ENCODE results near the gene NAA15.

The NAA15 gene

DNA sequence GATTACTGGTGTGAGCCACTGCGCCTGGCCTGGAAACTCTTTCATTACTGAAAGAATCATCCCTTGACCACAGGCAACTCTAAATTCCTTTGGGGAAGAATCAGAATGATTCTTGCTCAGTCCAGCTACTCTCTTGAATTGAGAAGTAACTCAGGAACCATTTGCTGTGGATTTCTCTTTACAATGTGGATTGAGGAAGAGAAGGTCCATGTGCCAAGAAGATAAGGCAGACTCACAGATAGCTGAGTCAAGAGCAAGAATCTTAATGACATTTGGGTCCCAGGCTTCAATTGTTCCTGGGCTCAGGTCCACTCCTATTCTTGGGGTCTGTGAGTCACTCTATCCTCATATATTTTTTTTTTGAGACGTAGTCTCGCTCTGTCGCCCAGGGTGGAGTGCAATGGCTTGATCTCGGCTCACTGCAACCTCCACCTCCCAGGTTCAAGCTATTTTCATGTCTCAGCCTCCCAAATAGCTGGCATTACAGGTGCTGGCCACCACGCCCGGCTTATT lies 15.1 kb upstream of the NAA15 start:
- Histone ChIP-seq H3K4me1 (ENCODE audit: insufficient read depth, low read length, severe bottlenecking) (no peaks in the 10 kb centered on the region), H3K27ac (ENCODE audit: low read depth, low read length, poor library complexity, severe bottlenecking) (no peak overlapping the region), H3K4me2 (ENCODE audit: low read length) (no peak overlapping the region), H3K27me3 (ENCODE audit: insufficient read depth, low read length) (no peaks in the 10 kb centered on the region), H3F3A (ENCODE audit: insufficient read depth, low read length) (no peaks in the 10 kb centered on the region), H3K36me3 (ENCODE audit: insufficient read depth, low read length) (peaks cover 21% of the 10 kb centered on the region), H3K79me2 (ENCODE audit: insufficient read depth, low read length) (no peaks in the 10 kb centered on the region), H3K9ac (ENCODE audit: low read length) (no peak overlapping the region), H2AFZ (ENCODE audit: low read length) (no peak overlapping the region), H3K9me2 (ENCODE audit: low read depth, low read length) (no peaks in the 10 kb centered on the region), H3K4me3 (ENCODE audit: low read depth, low read length, poor library complexity, severe bottlenecking) (no peak overlapping the region), H4K20me1 (ENCODE audit: insufficient read depth, low read length) (no peaks in the 10 kb centered on the region), H3K9me3 (ENCODE audit: low read length) (no peaks in the 10 kb centered on the region; the same call in 1 of the 2 replicates)
- no peak for TF ChIP-seq EZH2 (IDR thresholded peaks at IDR 0.05; ENCODE audit: borderline replicate concordance, low read length)
- TF ChIP-seq, protein P1, sequence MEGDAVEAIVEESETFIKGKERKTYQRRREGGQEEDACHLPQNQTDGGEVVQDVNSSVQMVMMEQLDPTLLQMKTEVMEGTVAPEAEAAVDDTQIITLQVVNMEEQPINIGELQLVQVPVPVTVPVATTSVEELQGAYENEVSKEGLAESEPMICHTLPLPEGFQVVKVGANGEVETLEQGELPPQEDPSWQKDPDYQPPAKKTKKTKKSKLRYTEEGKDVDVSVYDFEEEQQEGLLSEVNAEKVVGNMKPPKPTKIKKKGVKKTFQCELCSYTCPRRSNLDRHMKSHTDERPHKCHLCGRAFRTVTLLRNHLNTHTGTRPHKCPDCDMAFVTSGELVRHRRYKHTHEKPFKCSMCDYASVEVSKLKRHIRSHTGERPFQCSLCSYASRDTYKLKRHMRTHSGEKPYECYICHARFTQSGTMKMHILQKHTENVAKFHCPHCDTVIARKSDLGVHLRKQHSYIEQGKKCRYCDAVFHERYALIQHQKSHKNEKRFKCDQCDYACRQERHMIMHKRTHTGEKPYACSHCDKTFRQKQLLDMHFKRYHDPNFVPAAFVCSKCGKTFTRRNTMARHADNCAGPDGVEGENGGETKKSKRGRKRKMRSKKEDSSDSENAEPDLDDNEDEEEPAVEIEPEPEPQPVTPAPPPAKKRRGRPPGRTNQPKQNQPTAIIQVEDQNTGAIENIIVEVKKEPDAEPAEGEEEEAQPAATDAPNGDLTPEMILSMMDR (IDR thresholded peaks at IDR 0.05; ENCODE audit: low read length), result no peak

DNA sequence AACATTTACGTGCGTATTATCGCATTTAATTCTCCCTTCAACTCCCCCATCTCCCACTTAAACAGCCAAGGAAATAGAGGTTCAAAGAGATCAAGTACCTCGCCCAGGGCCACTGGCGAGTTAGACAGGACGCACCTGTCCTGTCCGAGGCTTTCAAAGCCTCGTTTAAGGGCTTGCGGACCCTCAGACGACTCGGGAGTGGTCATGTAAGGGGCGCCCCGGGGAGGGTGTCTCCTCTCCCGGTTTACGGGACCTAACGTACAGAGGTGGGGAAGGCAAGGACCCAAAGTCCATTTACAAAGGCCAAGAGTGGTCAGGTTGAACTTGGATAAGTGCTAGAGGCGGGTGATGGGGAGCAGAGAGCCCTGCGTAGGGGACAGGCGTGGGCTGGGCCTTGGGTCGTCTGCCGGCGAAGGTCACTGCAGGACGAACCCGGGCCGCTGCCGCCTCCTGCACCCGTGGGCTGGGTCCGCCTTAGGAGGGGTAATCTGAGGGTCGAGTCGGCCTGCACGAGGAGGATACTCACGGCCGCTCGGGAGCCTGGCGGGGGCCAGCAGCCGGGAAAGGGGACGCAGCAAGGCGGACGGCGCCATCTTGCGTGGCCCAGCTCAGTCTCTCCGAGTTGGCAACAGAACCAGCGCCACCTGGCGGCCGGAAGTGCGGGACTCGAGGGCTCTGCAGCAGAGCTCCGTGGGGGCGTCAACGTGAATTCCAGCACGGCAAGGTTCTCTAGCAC lies 5.9 kb upstream of the NAA15 start:
- Histone ChIP-seq H3F3A (ENCODE audit: insufficient read depth, low read length) (0 out of 2 replicates have a peak, but pooled peaks cover 5% of the 10 kb centered on the region), H3K79me2 (ENCODE audit: insufficient read depth, low read length) (0 out of 2 replicates have a peak, but pooled peaks cover 6% of the 10 kb centered on the region), H3K9ac (ENCODE audit: low read length) (peak overlapping the region; percentile 94), H3K4me1 (ENCODE audit: insufficient read depth, low read length, severe bottlenecking) (peaks cover 43% of the 10 kb centered on the region), H3K27ac (ENCODE audit: low read depth, low read length, poor library complexity, severe bottlenecking) (peak overlapping the region; percentile 66), H4K20me1 (ENCODE audit: insufficient read depth, low read length) (no peaks in the 10 kb centered on the region), H3K27me3 (ENCODE audit: insufficient read depth, low read length) (no peaks in the 10 kb centered on the region), H3K9me3 (ENCODE audit: low read length) (no peaks in the 10 kb centered on the region), H3K36me3 (ENCODE audit: insufficient read depth, low read length) (peaks cover 32% of the 10 kb centered on the region; the same call in 1 of the 2 replicates), H3K9me2 (ENCODE audit: low read depth, low read length) (no peaks in the 10 kb centered on the region), H3K4me2 (ENCODE audit: low read length) (peak overlapping the region; percentile 84), H2AFZ (ENCODE audit: low read length) (peak overlapping the region; percentile 80), H3K4me3 (ENCODE audit: low read depth, low read length, poor library complexity, severe bottlenecking) (peak overlapping the region; percentile 91)
- TF ChIP-seq, protein P1 (IDR thresholded peaks at IDR 0.05; ENCODE audit: low read length), result peak; percentile 91
- TF ChIP-seq EZH2 (IDR thresholded peaks at IDR 0.05; ENCODE audit: borderline replicate concordance, low read length), result no peak

DNA sequence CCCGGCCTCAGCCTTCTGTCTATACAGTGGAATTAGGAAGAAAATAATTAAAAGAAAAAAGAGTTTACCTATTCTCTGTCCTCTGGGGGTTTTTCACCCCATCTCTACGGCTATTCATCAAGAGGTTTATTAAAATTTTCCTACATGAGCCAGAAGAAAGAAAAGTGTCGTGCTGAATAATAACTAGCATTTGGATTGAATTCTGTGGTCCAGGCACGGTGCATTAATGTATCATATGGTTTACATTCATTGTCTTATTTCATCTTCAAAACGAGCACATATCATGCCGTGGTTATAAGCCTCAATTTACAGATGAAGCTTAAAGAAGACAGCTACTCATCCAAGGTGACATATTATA lies 5.4 kb upstream of the NAA15 start:
- Histone ChIP-seq H3K4me1 (ENCODE audit: insufficient read depth, low read length, severe bottlenecking) (peaks cover 48% of the 10 kb centered on the region), H3K9me2 (ENCODE audit: low read depth, low read length) (no peaks in the 10 kb centered on the region), H3K9me3 (ENCODE audit: low read length) (no peaks in the 10 kb centered on the region), H3K9ac (ENCODE audit: low read length) (peak overlapping the region; percentile 42; the same call in 1 of the 2 replicates), H2AFZ (ENCODE audit: low read length) (peak overlapping the region; percentile 85; the same call in 1 of the 2 replicates), H3K27ac (ENCODE audit: low read depth, low read length, poor library complexity, severe bottlenecking) (peak overlapping the region; percentile 66), H3K27me3 (ENCODE audit: insufficient read depth, low read length) (no peaks in the 10 kb centered on the region), H3F3A (ENCODE audit: insufficient read depth, low read length) (0 out of 2 replicates have a peak, but pooled peaks cover 5% of the 10 kb centered on the region), H3K4me3 (ENCODE audit: low read depth, low read length, poor library complexity, severe bottlenecking) (peak overlapping the region; percentile 91), H3K79me2 (ENCODE audit: insufficient read depth, low read length) (0 out of 2 replicates have a peak, but pooled peaks cover 8% of the 10 kb centered on the region), H3K36me3 (ENCODE audit: insufficient read depth, low read length) (peaks cover 31% of the 10 kb centered on the region; the same call in 1 of the 2 replicates), H4K20me1 (ENCODE audit: insufficient read depth, low read length) (no peaks in the 10 kb centered on the region), H3K4me2 (ENCODE audit: low read length) (peak overlapping the region; percentile 84)
- TF ChIP-seq EZH2 (IDR thresholded peaks at IDR 0.05; ENCODE audit: borderline replicate concordance, low read length), result no peak
- TF ChIP-seq, protein P1 (IDR thresholded peaks at IDR 0.05; ENCODE audit: low read length), result no peak

Measured in OCI-LY1 (cell line).